Iris pigment epithelial cell (primary cell): ENCODE results near the gene ANKRD7.
A peak's percentile ranks its signal among the peaks of the same experiment; 100 is the strongest.

Experiments used
- DNase-seq: peaks from one replicate; pipeline ENCODE4 v3.0.0-alpha.2; 2011; ENCODE audit warnings: low read depth

The ANKRD7 gene

GRCh38 chr7:118224521-118224920 is at the start of gene ANKRD7:
Gene ANKRD7, plus strand, starts transcription at chr7:118224704. Its CDS starts 127 bp downstream, at chr7:118224831.
- no peak for DNase-seq

- no peak for DNase-seq
Observed at GRCh38 chr7:118175740-118176139, 48.8 kb upstream of the ANKRD7 start.

- DNase-seq: no peak
Observed at GRCh38 chr7:118179191-118179590, 45.3 kb upstream of the ANKRD7 start.

GRCh38 chr7:118182593-118183427 is 41.7 kb upstream of the ANKRD7 start:
- DNase-seq: no peak

DNA sequence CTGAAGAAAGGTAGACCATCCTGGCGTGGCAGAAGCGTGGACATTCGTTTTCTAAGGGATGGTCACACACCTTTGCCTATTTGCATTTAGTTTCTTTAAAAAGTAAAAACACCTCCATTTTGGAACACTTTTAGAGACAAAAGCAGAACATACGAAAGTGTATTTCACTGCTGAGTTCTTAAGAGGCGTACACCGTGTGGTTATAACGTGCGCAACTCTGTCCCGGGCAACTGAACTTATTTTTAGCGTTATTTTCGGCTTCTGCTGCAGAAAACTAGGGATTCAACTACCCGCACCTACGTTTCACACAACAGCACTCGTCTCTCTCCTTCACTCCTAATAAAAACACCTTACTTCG is 41.1 kb upstream of the ANKRD7 start:
- DNase-seq: no peak

GRCh38 chr7:118183786-118184564 is 40.5 kb upstream of the ANKRD7 start, which contains the start of gene LSM8:
Gene LSM8, plus strand, starts transcription at chr7:118184164. Its CDS starts 60 bp downstream, at chr7:118184224.
- peak; percentile 98 for DNase-seq

GRCh38 chr7:118184565-118184940 is 40.0 kb upstream of the ANKRD7 start:
- no peak for DNase-seq

DNA sequence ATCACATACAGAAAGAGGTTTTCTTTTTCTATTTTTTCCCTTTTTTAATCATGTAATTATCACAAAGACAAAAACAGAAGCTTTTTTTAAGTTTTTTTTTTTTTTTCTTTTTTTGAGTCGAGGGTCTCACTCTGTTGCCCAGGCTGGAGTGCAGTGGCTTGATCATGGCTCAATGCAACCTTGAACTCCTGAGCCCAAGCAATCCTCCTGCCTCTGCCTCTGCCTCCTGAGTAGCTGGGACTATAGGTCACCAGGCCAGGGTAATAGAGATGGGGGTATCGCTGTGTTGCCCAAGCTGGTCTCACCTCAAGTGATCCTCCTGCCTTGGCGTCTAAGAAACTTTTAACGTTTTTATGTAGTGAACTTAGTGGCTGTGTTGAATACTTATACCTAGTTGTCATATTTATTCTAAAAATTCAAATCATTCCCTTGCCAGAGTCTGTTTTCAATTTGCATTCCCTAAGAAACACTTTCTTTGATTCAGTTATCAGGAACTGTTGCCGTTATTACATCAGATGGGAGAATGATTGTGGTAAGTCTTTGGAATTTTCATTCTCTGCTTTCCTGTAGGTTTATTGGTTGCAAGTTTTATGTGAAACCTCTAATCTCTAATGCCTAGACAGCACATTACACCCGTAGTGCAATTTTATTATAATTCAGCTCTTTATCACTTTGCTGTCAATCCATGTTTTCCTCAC is 39.2 kb upstream of the ANKRD7 start:
- DNase-seq: peak; percentile 14

DNA sequence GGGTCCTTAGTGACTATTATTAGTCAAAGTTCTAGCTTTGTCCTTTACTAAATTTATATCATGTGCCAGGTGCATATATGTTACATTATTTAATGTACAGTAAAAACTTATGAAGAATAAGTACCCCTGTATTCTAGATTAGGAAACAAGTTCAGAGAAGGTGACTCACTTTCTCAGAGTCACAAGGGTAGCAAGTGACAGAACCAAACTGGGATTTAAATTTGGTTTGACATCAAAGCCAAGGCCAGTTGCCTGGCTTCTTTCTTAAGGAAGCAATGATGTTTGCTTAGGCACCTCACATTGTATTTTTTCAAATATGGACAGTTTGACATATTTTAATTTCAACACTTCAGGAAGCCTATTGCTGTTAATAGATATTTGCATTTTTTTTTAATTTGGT is 38.0 kb upstream of the ANKRD7 start:
- peak; percentile 7 for DNase-seq

DNA sequence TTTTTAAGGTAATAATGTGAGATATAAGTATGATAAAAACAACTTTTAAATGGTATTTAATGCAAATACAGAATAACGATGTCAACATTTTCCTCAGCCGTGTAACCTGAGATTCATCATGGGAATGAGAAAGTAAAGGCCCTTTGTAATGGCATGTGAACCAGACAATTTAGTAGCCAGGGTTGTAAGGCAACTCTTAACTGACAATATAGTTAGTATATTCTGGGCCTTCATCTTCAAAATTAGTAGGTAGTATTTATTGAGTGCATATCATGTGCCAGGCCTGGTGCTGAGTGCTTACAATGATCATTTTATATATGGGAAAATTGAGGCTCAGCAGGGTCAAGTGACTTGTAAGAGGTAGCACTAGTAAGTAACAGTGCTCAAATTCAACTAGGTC is 29.9 kb upstream of the ANKRD7 start:
- DNase-seq: no peak

- DNase-seq: peak; percentile 67
Observed at GRCh38 chr7:118195837-118196474, 28.5 kb upstream of the ANKRD7 start.

DNA sequence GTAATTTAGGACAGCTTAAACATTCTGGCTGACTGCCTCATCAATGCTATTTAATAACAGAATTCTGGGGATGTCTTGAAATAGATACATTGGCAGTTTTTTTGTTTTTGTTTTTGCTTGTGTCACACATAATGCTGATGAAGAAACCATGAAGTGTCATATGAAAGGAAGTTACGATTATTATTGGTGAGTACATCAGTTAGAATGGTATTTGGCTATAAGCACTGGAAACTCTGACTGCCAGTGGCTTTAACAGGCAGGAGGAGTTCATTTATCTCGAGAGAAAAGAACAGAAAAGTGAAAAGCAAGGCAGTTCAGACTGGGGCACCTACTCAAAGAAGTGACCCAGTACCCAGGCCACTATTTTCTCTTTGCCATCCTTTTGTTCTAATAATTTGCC is 22.4 kb upstream of the ANKRD7 start:
- peak; percentile 9 for DNase-seq

- peak; percentile 67 for DNase-seq
Observed at GRCh38 chr7:118214051-118214832, 10.3 kb upstream of the ANKRD7 start.

GRCh38 chr7:118214833-118215182 is 9.7 kb upstream of the ANKRD7 start:
- no peak for DNase-seq

DNA sequence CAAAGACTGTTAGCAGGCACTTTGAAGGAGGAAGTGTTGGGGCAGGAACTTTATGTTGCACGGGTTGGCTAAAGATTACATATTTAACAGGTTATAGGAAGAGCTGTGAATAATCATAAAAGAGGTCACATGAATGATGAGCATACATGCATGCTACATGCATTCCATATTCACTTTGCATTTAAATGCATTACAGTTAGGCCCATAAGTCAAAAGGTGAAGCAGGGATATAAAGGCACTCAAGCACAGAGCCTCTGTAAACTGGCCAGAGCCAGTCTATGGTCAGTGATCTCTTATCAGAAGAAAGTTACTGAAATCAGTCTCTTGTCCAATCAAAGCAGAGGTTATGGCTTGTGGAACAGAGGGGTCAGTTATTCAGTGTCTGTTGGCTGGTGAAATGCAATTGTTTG is 7.3 kb upstream of the ANKRD7 start:
- no peak for DNase-seq

DNA sequence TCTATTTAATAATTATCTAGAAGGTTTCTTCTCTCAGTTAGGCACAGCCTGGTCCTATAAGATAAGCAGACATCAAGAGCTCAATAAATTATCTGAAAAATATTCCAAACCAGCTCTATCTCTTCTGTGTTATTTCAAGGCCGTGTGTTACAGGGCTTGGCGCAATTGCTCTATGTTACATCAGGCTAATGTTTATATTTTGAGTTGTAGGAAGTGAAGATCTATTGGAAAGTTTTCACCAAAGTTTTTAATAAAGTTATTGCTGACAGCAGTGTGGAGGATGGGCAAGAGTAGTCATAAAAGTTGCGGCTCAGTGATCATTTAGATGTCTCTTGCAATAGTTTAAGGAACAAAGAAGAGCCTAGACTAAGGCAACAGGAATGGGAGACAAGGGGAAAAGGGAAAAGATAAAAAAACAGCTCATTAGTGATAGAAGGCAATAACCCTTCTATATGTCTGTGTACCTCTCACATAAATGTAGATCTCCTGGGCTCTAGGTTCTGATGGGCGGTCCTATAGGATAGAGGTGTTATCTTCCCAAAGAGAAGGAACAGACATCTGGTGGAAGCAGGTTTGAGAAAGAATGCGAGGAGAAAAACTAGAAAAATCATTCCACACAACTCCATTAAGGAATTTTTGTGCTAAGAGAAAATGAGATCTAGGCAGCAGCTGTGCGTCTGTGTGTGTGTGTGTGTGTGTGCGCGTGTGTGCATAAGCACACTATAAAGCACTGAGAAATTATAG is 5.9 kb upstream of the ANKRD7 start:
- no peak for DNase-seq

DNA sequence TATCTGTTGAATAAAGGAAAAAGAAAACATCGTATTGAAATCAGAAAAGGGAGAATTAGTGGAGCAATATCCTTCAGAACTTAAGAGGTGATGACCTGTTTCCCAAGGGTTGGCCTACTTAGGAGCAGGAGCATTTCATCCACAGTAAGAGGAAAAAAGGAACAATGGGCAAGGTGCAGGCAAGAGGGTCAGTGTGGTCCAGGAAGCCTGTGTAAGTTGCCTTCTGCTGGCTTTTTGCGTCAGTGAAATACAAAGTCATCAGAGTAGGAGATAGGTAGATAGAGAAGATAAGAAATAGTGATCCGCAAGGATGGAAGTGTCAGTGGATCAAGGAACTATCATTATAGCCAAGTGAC is 5.4 kb upstream of the ANKRD7 start:
- no peak for DNase-seq

DNA sequence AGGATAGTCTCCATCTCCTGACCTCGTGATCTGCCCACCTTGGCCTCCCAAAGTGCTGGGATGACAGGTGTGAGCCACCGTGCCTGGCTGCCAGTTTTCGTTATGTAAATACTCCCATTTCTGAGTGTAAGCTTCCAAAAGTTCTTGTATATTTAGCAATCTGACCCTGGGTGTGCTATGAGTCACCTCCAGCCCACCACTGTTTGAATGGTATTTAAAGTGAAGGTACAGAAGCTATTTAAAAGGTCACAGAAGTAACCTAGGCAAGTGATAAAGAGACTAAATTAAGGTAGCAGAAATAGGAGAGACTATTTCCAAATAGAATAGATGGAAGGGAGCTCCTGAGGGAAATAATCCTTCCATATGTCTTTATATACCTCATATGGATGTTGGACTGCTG is 3.9 kb upstream of the ANKRD7 start:
- no peak for DNase-seq

- no peak for DNase-seq
Observed at GRCh38 chr7:118222591-118222990, 1.9 kb upstream of the ANKRD7 start.

- DNase-seq: peak; percentile 0
Observed at GRCh38 chr7:118232837-118233236, 8.3 kb downstream of the ANKRD7 start.

- DNase-seq: no peak
Observed at GRCh38 chr7:118233799-118234198, 9.3 kb downstream of the ANKRD7 start.
